Measurements from ENCODE around the gene GRAMD1B. TPM values are rescaled to one million over a fixed set of nuclear protein-coding genes. Genes with fewer than 3 reads are reported as not detected.

The GRAMD1B gene
- total and polyA plus RNA-seq, 4 donors: 28.7 to 51.5 (median 45.9) TPM

GRCh38 chr11:123392431-123392830 lies 37.6 kb upstream of the GRAMD1B start:
- Histone ChIP-seq H3K27ac (ENCODE audit: low read depth, low read length) (no peak overlapping the region), H3K4me1 (ENCODE audit: control insufficient read depth, insufficient read depth, low read length) (no peaks in the 10 kb centered on the region), H3K36me3 (ENCODE audit: control insufficient read depth, insufficient read depth, low read length) (no peaks in the 10 kb centered on the region), H3K9me3 (ENCODE audit: control insufficient read depth, insufficient read depth, low read length) (no peaks in the 10 kb centered on the region), H3K4me3 (ENCODE audit: low read depth, low read length) (no peak overlapping the region), H3K27me3 (ENCODE audit: control insufficient read depth, insufficient read depth, low read length) (no peaks in the 10 kb centered on the region)
- no peak for DNase-seq (ENCODE audit: low read depth in 4 of 6, low spot score in 6 of 6)

DNA sequence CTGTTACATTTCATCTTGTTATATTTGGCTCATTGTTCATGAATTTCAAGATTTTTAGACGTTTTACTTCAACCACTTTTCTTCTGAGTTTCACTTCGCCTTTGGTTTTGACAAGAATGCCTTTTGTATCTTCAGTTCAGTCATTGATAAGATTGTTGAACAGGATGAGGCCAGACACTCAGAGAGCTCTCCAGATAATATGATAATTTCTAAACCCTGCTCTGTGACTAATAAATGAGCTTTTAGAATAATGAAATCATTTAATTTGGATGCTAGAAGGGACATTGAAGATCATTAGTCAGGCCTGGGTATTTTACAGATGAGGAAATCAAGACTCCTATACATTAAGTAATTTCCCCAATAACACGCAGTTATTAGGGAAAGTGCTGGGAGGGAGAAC lies 37.2 kb upstream of the GRAMD1B start:
- Histone ChIP-seq H3K9me3 (ENCODE audit: control insufficient read depth, insufficient read depth, low read length) (no peaks in the 10 kb centered on the region), H3K27ac (ENCODE audit: low read depth, low read length) (no peak overlapping the region), H3K36me3 (ENCODE audit: control insufficient read depth, insufficient read depth, low read length) (no peaks in the 10 kb centered on the region), H3K4me3 (ENCODE audit: low read depth, low read length) (no peak overlapping the region), H3K4me1 (ENCODE audit: control insufficient read depth, insufficient read depth, low read length) (no peaks in the 10 kb centered on the region), H3K27me3 (ENCODE audit: control insufficient read depth, insufficient read depth, low read length) (no peaks in the 10 kb centered on the region)
- WGBS (ENCODE audit: insufficient coverage): no CpG with 5 or more reads among the region's 3 CpGs
- no peak for DNase-seq (ENCODE audit: low read depth in 4 of 6, low spot score in 6 of 6)

- Histone ChIP-seq H3K27ac (ENCODE audit: low read depth, low read length) (no peak overlapping the region), H3K27me3 (ENCODE audit: control insufficient read depth, insufficient read depth, low read length) (no peaks in the 10 kb centered on the region), H3K36me3 (ENCODE audit: control insufficient read depth, insufficient read depth, low read length) (no peaks in the 10 kb centered on the region), H3K4me1 (ENCODE audit: control insufficient read depth, insufficient read depth, low read length) (no peaks in the 10 kb centered on the region), H3K9me3 (ENCODE audit: control insufficient read depth, insufficient read depth, low read length) (no peaks in the 10 kb centered on the region), H3K4me3 (ENCODE audit: low read depth, low read length) (no peak overlapping the region)
- no peak for DNase-seq (ENCODE audit: low read depth in 4 of 6, low spot score in 6 of 6)
- WGBS (ENCODE audit: insufficient coverage): 82% methylated on average over 4 of the region's 6 CpGs
Observed at GRCh38 chr11:123393312-123393927, 36.6 kb upstream of the GRAMD1B start.

- no peaks in the 10 kb centered on the region for H3K36me3 ChIP-seq (ENCODE audit: control insufficient read depth, insufficient read depth, low read length)
- peaks cover 11% of the 10 kb centered on the region for H3K4me1 ChIP-seq (ENCODE audit: control insufficient read depth, insufficient read depth, low read length)
- no peaks in the 10 kb centered on the region for H3K27me3 ChIP-seq (ENCODE audit: control insufficient read depth, insufficient read depth, low read length)
- no peaks in the 10 kb centered on the region for H3K9me3 ChIP-seq (ENCODE audit: control insufficient read depth, insufficient read depth, low read length)
- H3K4me3 ChIP-seq (ENCODE audit: low read depth, low read length): no peak overlapping the region
- 40% methylated on average over 5 of the region's 7 CpGs for WGBS (ENCODE audit: insufficient coverage)
- DNase-seq (ENCODE audit: low read depth in 4 of 6, low spot score in 6 of 6): peak; percentile 42 to 95 (median 46)
- H3K27ac ChIP-seq (ENCODE audit: low read depth, low read length): peak overlapping the region; percentile 68
Observed at GRCh38 chr11:123404676-123405075, 25.4 kb upstream of the GRAMD1B start.

- no peak overlapping the region for H3K4me3 ChIP-seq (ENCODE audit: low read depth, low read length)
- no peaks in the 10 kb centered on the region for H3K9me3 ChIP-seq (ENCODE audit: control insufficient read depth, insufficient read depth, low read length)
- H3K36me3 ChIP-seq (ENCODE audit: control insufficient read depth, insufficient read depth, low read length): no peaks in the 10 kb centered on the region
- no peaks in the 10 kb centered on the region for H3K27me3 ChIP-seq (ENCODE audit: control insufficient read depth, insufficient read depth, low read length)
- WGBS (ENCODE audit: insufficient coverage): 50% methylated on average over 4 of the region's 5 CpGs
- H3K4me1 ChIP-seq (ENCODE audit: control insufficient read depth, insufficient read depth, low read length): peaks cover 11% of the 10 kb centered on the region
- DNase-seq (ENCODE audit: low read depth in 4 of 6, low spot score in 6 of 6): peak in 4 of 6 donors; percentile 19 to 88 (median 48)
- H3K27ac ChIP-seq (ENCODE audit: low read depth, low read length): peak overlapping the region; percentile 68
Observed at GRCh38 chr11:123405123-123405592, 24.9 kb upstream of the GRAMD1B start.

DNA sequence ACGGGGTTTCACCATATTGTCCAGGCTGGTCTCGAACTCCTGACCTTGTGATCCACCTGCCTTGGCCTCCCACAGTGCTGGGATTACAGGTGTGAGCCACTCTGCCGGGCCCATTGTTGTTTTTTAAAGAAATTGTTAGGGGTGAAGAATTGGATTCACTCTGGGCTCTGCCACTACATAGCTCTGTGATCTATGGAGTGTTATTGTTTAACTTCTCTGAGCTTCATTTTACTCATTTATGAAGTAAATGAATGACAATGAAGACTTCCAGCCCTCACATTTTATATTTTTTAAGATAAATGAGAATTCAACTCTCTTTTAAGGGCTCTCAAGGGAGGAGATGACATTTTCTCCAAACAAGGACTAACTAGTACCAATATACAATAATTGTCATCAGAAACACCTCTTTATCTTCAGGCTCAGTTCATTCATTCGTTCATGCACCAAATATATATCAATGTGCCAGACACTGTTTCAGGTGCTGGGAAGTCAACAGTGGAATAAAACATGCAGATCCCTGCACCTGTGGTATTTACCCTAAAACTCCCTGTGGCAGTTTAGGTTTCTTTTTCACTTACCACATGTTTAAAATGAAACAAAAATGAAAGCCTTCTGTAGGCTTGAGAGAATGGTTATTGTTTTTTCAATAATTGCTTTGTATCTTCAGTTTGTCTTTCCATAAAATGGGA lies 23.5 kb upstream of the GRAMD1B start:
- no peak for DNase-seq (ENCODE audit: low read depth in 4 of 6, low spot score in 6 of 6)
- H3K4me3 ChIP-seq (ENCODE audit: low read depth, low read length): no peak overlapping the region
- 85% methylated on average over 4 of the region's 4 CpGs for WGBS (ENCODE audit: insufficient coverage)
- H3K9me3 ChIP-seq (ENCODE audit: control insufficient read depth, insufficient read depth, low read length): no peaks in the 10 kb centered on the region
- H3K27ac ChIP-seq (ENCODE audit: low read depth, low read length): no peak overlapping the region
- no peaks in the 10 kb centered on the region for H3K27me3 ChIP-seq (ENCODE audit: control insufficient read depth, insufficient read depth, low read length)
- no peaks in the 10 kb centered on the region for H3K36me3 ChIP-seq (ENCODE audit: control insufficient read depth, insufficient read depth, low read length)
- H3K4me1 ChIP-seq (ENCODE audit: control insufficient read depth, insufficient read depth, low read length): peaks cover 11% of the 10 kb centered on the region

GRCh38 chr11:123407130-123407995 lies 22.7 kb upstream of the GRAMD1B start:
- H3K4me1 ChIP-seq (ENCODE audit: control insufficient read depth, insufficient read depth, low read length): peaks cover 11% of the 10 kb centered on the region
- no peaks in the 10 kb centered on the region for H3K36me3 ChIP-seq (ENCODE audit: control insufficient read depth, insufficient read depth, low read length)
- H3K27ac ChIP-seq (ENCODE audit: low read depth, low read length): no peak overlapping the region
- WGBS (ENCODE audit: insufficient coverage): 13% methylated on average over 4 of the region's 7 CpGs
- no peaks in the 10 kb centered on the region for H3K9me3 ChIP-seq (ENCODE audit: control insufficient read depth, insufficient read depth, low read length)
- peak in 4 of 6 donors; percentile 22 to 82 (median 59) for DNase-seq (ENCODE audit: low read depth in 4 of 6, low spot score in 6 of 6)
- no peak overlapping the region for H3K4me3 ChIP-seq (ENCODE audit: low read depth, low read length)
- no peaks in the 10 kb centered on the region for H3K27me3 ChIP-seq (ENCODE audit: control insufficient read depth, insufficient read depth, low read length)

- Histone ChIP-seq H3K9me3 (ENCODE audit: control insufficient read depth, insufficient read depth, low read length) (no peaks in the 10 kb centered on the region), H3K4me1 (ENCODE audit: control insufficient read depth, insufficient read depth, low read length) (peaks cover 11% of the 10 kb centered on the region), H3K36me3 (ENCODE audit: control insufficient read depth, insufficient read depth, low read length) (no peaks in the 10 kb centered on the region), H3K27me3 (ENCODE audit: control insufficient read depth, insufficient read depth, low read length) (no peaks in the 10 kb centered on the region), H3K4me3 (ENCODE audit: low read depth, low read length) (no peak overlapping the region), H3K27ac (ENCODE audit: low read depth, low read length) (no peak overlapping the region)
- DNase-seq (ENCODE audit: low read depth in 4 of 6, low spot score in 6 of 6): no peak
- 0% methylated on average over 1 of the region's 7 CpGs for WGBS (ENCODE audit: insufficient coverage)
Observed at GRCh38 chr11:123407996-123408597, 22.0 kb upstream of the GRAMD1B start.

DNA sequence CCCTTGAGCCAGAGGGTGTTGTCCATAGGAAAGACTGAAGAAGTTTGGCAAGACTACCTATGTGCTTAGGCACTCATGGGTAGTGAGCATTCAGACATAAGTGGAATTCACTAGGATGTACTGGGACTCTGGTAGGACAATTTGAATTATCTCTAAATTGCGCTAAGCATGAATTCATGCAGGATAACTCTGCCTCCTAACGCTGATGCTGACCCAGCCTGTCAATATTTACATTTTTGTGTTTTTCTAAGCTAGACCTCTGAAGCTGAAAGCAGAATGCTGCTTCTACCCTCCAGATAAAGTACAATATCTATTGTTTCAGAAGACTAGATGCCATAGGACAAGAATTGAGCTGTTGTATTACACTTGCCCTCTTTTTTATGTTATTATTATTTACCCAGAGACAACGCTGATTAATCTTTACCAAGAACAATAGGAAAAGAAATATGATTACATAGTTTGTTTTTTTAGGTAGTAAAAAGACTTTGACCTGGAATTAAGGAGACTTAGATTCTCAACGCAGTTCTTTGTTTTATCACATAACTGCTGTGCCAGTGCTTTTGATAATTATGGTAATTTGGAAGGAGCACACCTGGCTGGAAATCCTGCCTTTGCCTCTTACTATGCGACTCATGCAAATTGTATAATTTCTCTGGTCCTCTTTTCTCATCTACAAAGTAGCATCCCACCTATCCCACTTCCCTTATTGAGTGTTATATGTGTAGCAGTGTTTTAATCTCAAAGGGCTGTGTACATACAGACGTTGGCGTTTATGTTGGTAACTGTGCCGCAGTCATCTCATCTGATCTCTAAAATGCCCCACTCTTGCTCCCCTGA lies 21.2 kb upstream of the GRAMD1B start:
- 83% methylated on average over 3 of the region's 8 CpGs for WGBS (ENCODE audit: insufficient coverage)

More for the DNA sequence above, 21.2 kb upstream of the GRAMD1B start:
- no peak overlapping the region for H3K27ac ChIP-seq (ENCODE audit: low read depth, low read length)
- peaks cover 11% of the 10 kb centered on the region for H3K4me1 ChIP-seq (ENCODE audit: control insufficient read depth, insufficient read depth, low read length)
- H3K4me3 ChIP-seq (ENCODE audit: low read depth, low read length): no peak overlapping the region
- no peaks in the 10 kb centered on the region for H3K27me3 ChIP-seq (ENCODE audit: control insufficient read depth, insufficient read depth, low read length)
- H3K9me3 ChIP-seq (ENCODE audit: control insufficient read depth, insufficient read depth, low read length): no peaks in the 10 kb centered on the region
- no peaks in the 10 kb centered on the region for H3K36me3 ChIP-seq (ENCODE audit: control insufficient read depth, insufficient read depth, low read length)
- no peak for DNase-seq (ENCODE audit: low read depth in 4 of 6, low spot score in 6 of 6)
